Ovary (tissue), 9 donors: ENCODE results near the gene ARFGAP1. TPM values are rescaled to one million over a fixed set of nuclear protein-coding genes. Genes with fewer than 3 reads are reported as not detected.

Experiments
- DNase-seq, 5 donors: peaks; one replicate each; pipeline ENCODE4 v3.0.0-alpha.2; 2019 to 2020
- H3K27ac ChIP-seq, 2 donors: fragments of 200-600 bp; one replicate each; pipeline versions ENCODE4 v1.5.1 to v1.8.0; 2019 to 2022
- H3K27me3 ChIP-seq: fragments of 200-600 bp; one replicate; pipeline ENCODE4 v1.8.0; 2022
- H3K36me3 ChIP-seq: fragments of 200-600 bp; sonication (generic); one replicate; pipeline ENCODE4 v1.5.1; 2019
- H3K4me1 ChIP-seq: one replicate; pipeline ENCODE4 v1.8.1; 2013; ENCODE audit warnings: mild to moderate bottlenecking, moderate library complexity; ENCODE audit not compliant: insufficient read depth
- H3K4me3 ChIP-seq: fragments of 200-600 bp; sonication (generic); one replicate; pipeline ENCODE4 v1.5.1; 2017
- H3K9me3 ChIP-seq, 2 donors: fragments of 200-600 bp in 1 of 2; sonication (generic) in 1 of 2; one replicate each; pipeline versions ENCODE4 v1.5.1 to v1.8.1; 2013 to 2019; ENCODE audit warnings: mild to moderate bottlenecking in 1 of 2, moderate library complexity in 1 of 2
- EP300 ChIP-seq: sonication (generic); formaldehyde crosslinking; IDR thresholded peaks from one replicate; pipeline ENCODE4 v1.6.1; 2017; ENCODE audit warnings: antibody characterized with exemption
- POLR2A ChIP-seq: fragments of 450-650 bp; IDR thresholded peaks from one replicate; pipeline ENCODE4 v1.6.1; 2017; ENCODE audit warnings: antibody characterized with exemption, mild to moderate bottlenecking, moderate library complexity
- WGBS, 3 donors: extraction: QIAGEN DNeasy Blood & Tissue Kit in 1 of 3; methylation state at CpG; one replicate each; pipeline versions ENCODE4 v1.1.5 to v1.1.7; 2013 to 2017; 5-methylcytosine and 5-hydroxymethylcytosine counted together
- intact Hi-C, 4 donors: fragments of 100-400 bp; cut with DNase I; formaldehyde crosslinking; loops; one replicate each; pipeline versions ENCODE4 v1.11.0 to v1.15.1; 2022 to 2023
- polyA plus RNA-seq, 2 donors: library from polyadenylated mRNA; stranded (reverse); fragments of 200-250 nt in 1 of 2; fragments of 350-450 nt in 1 of 2; fragmentation: Illumina TruSeq in 1 of 2; extraction: RNeasy Lipid Tissue Mini Kit (QIAGEN cat#74804) in 1 of 2; gene quantifications; one replicate each; pipeline ENCODE4 v1.2.3, GENCODE V29; 2013 to 2014
- total RNA-seq, 7 donors: library from RNA; depleted of rRNA in 2 of 7; stranded (reverse); fragments of >200 nt in 2 of 7; fragmentation: NEBNext Ultra II Directional in 3 of 7; extraction: Animal tissue kit (Norgen Biotek cat#: 25700) in 3 of 7; gene quantifications; one replicate each; pipeline versions ENCODE4 v1.1.0 to v1.2.4, GENCODE V29; 2016 to 2023
- TF ChIP-seq, protein P1 (sequence below), 3 donors: fragments of 450-650 bp in 2 of 3; fragments of 200-600 bp in 1 of 3; IDR thresholded peaks; one replicate each; pipeline versions ENCODE4 v1.5.1 to v1.8.0; 2016 to 2022; ENCODE audit warnings: antibody characterized with exemption in 3 of 3, mild to moderate bottlenecking in 1 of 3
- donor health status: DM: no; HTN: no; CAD: no; lungs with moderate emphysema.
- donor health status: DM: no; HTN: no; CAD: no.
- donor health status: Bipolar disorder and iron deficiency.
- donor health status: DM: yes; HTN: yes; CAD: no.
- donor health status: DM: no; HTN: no; CAD: no.
- donor health status: DM: yes; HTN: yes; CAD: no.

The ARFGAP1 gene
- total and polyA plus RNA-seq, 9 donors = 18.9 to 80.2 (median 68.7) TPM

DNA sequence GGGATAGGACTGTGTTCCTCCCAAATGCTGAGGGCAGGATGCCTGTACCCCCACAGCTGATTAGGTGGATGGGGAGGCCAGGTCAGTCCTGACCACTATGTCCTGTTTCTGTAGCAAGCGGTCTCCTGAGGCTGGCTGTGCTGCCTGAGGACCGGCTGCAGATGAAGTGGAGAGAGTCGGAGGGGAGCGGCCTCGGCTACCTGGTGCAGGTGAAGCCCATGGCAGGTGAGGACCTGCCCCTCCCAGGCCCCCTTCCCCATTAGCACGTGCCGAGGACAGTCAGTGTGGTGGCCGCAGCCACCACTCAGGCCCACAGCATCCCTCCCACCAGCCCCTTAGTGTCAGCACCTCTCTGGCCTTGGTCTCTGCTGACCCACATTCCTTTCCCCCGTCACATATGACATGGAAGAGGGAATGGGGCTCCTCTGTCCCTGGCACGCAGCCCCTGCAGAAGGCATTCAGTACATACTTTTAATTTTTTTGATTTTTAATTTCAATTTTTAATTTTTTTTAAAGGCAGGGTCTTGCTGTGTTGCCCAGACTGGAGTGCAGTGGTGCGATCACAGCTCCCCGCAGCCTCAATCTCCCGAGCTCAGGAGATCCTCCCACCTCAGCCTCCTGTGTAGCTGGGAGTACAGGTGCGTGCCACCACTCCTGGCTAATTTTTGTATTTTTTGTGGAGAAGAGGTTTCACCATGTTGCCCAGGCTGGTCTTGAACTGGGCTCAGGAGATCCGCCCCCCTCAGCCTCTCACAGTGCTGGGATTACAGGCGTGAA is 25.4 kb downstream of the ARFGAP1 start:
- Histone ChIP-seq H3K27me3 (peaks cover 4% of the 10 kb centered on the region), H3K9me3 (peaks cover 0 to 4% of the 10 kb centered on the region in 2 donors), H3K27ac (no peak overlapping the region), H3K36me3 (no peaks in the 10 kb centered on the region), H3K4me1 (no peaks in the 10 kb centered on the region), H3K4me3 (no peak overlapping the region)
- 68 to 78% (median 72%) methylated on average over 16 of the region's 16 CpGs for WGBS, 3 donors
- no peak for DNase-seq
- intact Hi-C loops = no loop called here
- no peak for TF ChIP-seq EP300
- TF ChIP-seq POLR2A = no peak
- TF ChIP-seq, protein P1, sequence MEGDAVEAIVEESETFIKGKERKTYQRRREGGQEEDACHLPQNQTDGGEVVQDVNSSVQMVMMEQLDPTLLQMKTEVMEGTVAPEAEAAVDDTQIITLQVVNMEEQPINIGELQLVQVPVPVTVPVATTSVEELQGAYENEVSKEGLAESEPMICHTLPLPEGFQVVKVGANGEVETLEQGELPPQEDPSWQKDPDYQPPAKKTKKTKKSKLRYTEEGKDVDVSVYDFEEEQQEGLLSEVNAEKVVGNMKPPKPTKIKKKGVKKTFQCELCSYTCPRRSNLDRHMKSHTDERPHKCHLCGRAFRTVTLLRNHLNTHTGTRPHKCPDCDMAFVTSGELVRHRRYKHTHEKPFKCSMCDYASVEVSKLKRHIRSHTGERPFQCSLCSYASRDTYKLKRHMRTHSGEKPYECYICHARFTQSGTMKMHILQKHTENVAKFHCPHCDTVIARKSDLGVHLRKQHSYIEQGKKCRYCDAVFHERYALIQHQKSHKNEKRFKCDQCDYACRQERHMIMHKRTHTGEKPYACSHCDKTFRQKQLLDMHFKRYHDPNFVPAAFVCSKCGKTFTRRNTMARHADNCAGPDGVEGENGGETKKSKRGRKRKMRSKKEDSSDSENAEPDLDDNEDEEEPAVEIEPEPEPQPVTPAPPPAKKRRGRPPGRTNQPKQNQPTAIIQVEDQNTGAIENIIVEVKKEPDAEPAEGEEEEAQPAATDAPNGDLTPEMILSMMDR (IDR thresholded peaks at IDR 0.05) = no peak

- H3K27me3 ChIP-seq = peaks cover 4% of the 10 kb centered on the region
- H3K27ac ChIP-seq = no peak overlapping the region
- 84 to 87% (median 85%) methylated on average over 17 of the region's 17 CpGs for WGBS, 3 donors
- no peak overlapping the region for H3K4me3 ChIP-seq
- H3K4me1 ChIP-seq = no peaks in the 10 kb centered on the region
- intact Hi-C loops = no loop called here
- TF ChIP-seq EP300 (no peak), POLR2A (no peak)
- TF ChIP-seq, protein P1 (IDR thresholded peaks at IDR 0.05) = no peak
- H3K36me3 ChIP-seq = no peaks in the 10 kb centered on the region
- DNase-seq = no peak
- peaks cover 0 to 4% of the 10 kb centered on the region in 2 donors for H3K9me3 ChIP-seq
These were observed 26.2 kb downstream of the ARFGAP1 start for GRCh38 chr20:63298731-63299312.

DNA sequence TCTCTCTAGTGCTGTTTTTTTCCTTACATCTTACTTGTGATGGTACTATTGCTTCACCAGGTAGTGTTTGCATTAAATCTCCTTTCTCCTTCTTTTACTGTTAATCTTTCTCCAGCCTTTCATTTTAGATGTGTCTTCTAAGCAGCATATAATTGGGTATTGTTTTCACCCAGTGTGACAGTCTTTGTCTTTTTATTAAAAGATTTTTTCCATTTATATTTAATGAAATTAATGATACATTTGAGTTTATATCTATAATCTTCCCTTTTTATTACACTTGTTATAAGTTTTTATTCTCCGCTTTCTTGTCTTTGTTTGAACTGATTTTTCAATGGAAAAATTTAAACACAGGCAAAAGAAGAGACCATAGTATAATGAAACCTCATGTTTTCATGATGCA is 29.1 kb downstream of the ARFGAP1 start:
- Histone ChIP-seq H3K9me3 (peaks cover 0 to 4% of the 10 kb centered on the region in 2 donors), H3K4me3 (no peak overlapping the region), H3K27ac (no peak overlapping the region), H3K4me1 (no peaks in the 10 kb centered on the region), H3K27me3 (peaks cover 4% of the 10 kb centered on the region), H3K36me3 (no peaks in the 10 kb centered on the region)
- 96 to 98% (median 98%) methylated on average over 1 of the region's 1 CpG for WGBS, 3 donors
- no peak for DNase-seq
- intact Hi-C loops = no loop called here
- TF ChIP-seq POLR2A (no peak), EP300 (no peak)
- TF ChIP-seq, protein P1 (IDR thresholded peaks at IDR 0.05) = no peak

- H3K27me3 ChIP-seq = no peaks in the 10 kb centered on the region
- H3K4me1 ChIP-seq = no peaks in the 10 kb centered on the region
- no peak overlapping the region for H3K4me3 ChIP-seq
- peaks cover 0 to 4% of the 10 kb centered on the region in 2 donors for H3K9me3 ChIP-seq
- H3K27ac ChIP-seq = no peak overlapping the region
- WGBS, 3 donors = 53 to 67% (median 61%) methylated on average over 5 of the region's 5 CpGs
- no peak for DNase-seq
- TF ChIP-seq, protein P1 (IDR thresholded peaks at IDR 0.05) = no peak
- TF ChIP-seq EP300 (no peak), POLR2A (no peak)
- no peaks in the 10 kb centered on the region for H3K36me3 ChIP-seq
- intact Hi-C loops = no loop called here
These were observed 30.6 kb downstream of the ARFGAP1 start for GRCh38 chr20:63303095-63303666.
